SKM-1 (cell line): ENCODE results near the gene CLEC4G.

Experiments
- DNase-seq: peaks from one replicate; lab custom pipeline; 2025; ENCODE audit not compliant: unreplicated experiment; lab: John Stamatoyannopoulos, UW

Gene CLEC4G

GRCh38 chr19:7699003-7699402 lies 32.9 kb downstream of the CLEC4G start:
- no peak for DNase-seq

GRCh38 chr19:7698583-7698982 lies 33.3 kb downstream of the CLEC4G start:
- DNase-seq: no peak

- no peak for DNase-seq
These were observed 34.1 kb downstream of the CLEC4G start for GRCh38 chr19:7697721-7698287.

- DNase-seq: no peak
These were observed 37.4 kb downstream of the CLEC4G start for GRCh38 chr19:7694499-7694898.

- DNase-seq: no peak
These were observed 39.4 kb downstream of the CLEC4G start for GRCh38 chr19:7692417-7693088.

- DNase-seq: no peak
These were observed 40.4 kb downstream of the CLEC4G start for GRCh38 chr19:7691497-7691896.

- DNase-seq: no peak
These were observed 41.1 kb downstream of the CLEC4G start for GRCh38 chr19:7690779-7691258.

GRCh38 chr19:7689165-7689564 lies 42.7 kb downstream of the CLEC4G start:
- no peak for DNase-seq

- no peak for DNase-seq
These were observed 44.7 kb downstream of the CLEC4G start for GRCh38 chr19:7687177-7687576.

GRCh38 chr19:7685546-7686445 lies 46.1 kb downstream of the CLEC4G start:
- no peak for DNase-seq

- DNase-seq: no peak
These were observed 49.6 kb downstream of the CLEC4G start for GRCh38 chr19:7682175-7682855.

GRCh38 chr19:7681340-7682174 lies 50.4 kb downstream of the CLEC4G start:
- DNase-seq: peak; percentile 97

GRCh38 chr19:7680606-7681339 lies 51.1 kb downstream of the CLEC4G start, which contains the start of gene TRAPPC5:
TSS of gene TRAPPC5 (plus strand) at chr19:7680833. CDS start at chr19:7682254, 1,421 bp downstream.
- DNase-seq: peak; percentile 61

- DNase-seq: no peak
These were observed 51.9 kb downstream of the CLEC4G start for GRCh38 chr19:7679771-7680605.

GRCh38 chr19:7678971-7679751 lies 52.7 kb downstream of the CLEC4G start:
- no peak for DNase-seq
